Testis (tissue), 2 donors: ENCODE results near the gene GCNT4.

ENCODE experiments used
- CTCF ChIP-seq, 3 experiments: fragments of 450-650 bp in 2 of 3; fragments of 200-600 bp in 1 of 3; sonication (generic) in 1 of 3; IDR thresholded peaks; one replicate each; pipeline ENCODE4 v1.5.1; 2016 to 2019; ENCODE audit warnings: antibody characterized with exemption in 3 of 3, mild to moderate bottlenecking in 2 of 3, moderate library complexity in 1 of 3
- POLR2A ChIP-seq: fragments of 450-650 bp; IDR thresholded peaks from one replicate; pipeline ENCODE4 v1.6.1; 2017; ENCODE audit warnings: antibody characterized with exemption, mild to moderate bottlenecking, moderate library complexity

- TF ChIP-seq CTCF (IDR thresholded peaks at IDR 0.05) (no peak), POLR2A (no peak)
Measured at GRCh38 chr5:75045071-75045470, 7.3 kb downstream of the GCNT4 start.
